GM12874 (cell line): ENCODE measurements around the gene FNTB.

ENCODE experiments used
- TF ChIP-seq, protein P1 (sequence below): IDR thresholded peaks from 2 replicates; pipeline ENCODE4 v1.5.1; 2011; ENCODE audit warnings: low read depth, mild to moderate bottlenecking, control low read depth, low read length, moderate library complexity; ENCODE audit not compliant: insufficient read depth

The FNTB gene

GRCh38 chr14:64995291-64995690 is 8.6 kb downstream of the FNTB start:
- TF ChIP-seq, protein P1, sequence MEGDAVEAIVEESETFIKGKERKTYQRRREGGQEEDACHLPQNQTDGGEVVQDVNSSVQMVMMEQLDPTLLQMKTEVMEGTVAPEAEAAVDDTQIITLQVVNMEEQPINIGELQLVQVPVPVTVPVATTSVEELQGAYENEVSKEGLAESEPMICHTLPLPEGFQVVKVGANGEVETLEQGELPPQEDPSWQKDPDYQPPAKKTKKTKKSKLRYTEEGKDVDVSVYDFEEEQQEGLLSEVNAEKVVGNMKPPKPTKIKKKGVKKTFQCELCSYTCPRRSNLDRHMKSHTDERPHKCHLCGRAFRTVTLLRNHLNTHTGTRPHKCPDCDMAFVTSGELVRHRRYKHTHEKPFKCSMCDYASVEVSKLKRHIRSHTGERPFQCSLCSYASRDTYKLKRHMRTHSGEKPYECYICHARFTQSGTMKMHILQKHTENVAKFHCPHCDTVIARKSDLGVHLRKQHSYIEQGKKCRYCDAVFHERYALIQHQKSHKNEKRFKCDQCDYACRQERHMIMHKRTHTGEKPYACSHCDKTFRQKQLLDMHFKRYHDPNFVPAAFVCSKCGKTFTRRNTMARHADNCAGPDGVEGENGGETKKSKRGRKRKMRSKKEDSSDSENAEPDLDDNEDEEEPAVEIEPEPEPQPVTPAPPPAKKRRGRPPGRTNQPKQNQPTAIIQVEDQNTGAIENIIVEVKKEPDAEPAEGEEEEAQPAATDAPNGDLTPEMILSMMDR, result no peak

DNA sequence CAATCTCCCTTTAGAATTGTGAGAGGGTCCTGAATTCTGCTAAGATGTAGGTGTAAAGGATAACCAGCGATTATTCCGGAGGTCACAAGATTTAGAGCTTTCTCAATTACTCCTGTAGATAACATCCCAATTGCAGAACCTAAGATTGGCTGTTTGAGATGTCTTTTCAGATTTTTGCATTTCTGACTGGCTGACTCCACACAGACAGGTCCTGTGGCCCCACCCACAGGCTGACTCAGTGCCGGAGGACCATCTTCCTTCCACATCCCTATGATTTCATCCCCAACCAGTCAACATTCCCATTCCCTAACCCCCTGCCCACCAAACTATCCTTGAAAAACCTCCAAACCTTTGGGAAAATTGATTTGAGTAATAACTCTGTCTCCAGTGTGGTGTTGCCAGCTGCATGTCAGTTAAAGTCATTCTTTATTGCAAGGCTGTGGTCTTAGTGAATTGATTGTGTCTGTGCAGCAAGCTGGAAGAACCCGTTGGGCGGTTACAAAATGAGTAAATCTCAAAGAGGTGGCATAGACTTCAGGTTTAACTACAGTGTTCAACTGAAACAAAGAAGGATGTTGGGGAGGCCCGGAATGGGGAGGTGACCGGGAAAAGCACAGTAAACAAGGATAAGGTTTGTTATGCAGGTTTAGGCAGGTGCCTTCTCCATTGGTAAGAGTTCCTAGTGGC is 10.6 kb downstream of the FNTB start:
- TF ChIP-seq, protein P1, result no peak

DNA sequence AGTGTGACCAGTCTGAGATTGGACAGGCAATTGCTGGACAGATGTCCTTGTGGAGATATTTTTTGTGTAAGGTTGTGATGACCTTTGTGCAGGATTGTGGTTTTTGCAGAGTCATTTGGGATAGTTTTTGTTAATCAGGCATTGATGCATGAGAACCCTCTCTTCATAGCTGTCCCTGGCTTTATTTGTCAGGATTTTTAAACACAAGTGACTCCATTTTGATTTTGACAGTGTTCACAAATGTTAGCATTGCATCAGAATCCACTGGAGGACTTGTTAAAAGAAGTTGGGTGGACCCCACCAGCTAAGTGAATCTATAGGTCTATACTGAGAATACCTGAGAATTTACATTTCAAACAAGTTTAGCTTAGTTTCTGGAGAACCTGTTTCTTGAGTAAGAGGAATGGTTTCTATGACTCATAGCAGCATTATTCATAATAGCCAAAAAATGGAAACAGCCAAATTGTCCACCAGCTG is 11.8 kb downstream of the FNTB start:
- TF ChIP-seq, protein P1, result no peak

GRCh38 chr14:65000898-65001591 is 14.3 kb downstream of the FNTB start:
- TF ChIP-seq, protein P1, result no peak

GRCh38 chr14:65001723-65002122 is 15.0 kb downstream of the FNTB start:
- TF ChIP-seq, protein P1, result no peak

DNA sequence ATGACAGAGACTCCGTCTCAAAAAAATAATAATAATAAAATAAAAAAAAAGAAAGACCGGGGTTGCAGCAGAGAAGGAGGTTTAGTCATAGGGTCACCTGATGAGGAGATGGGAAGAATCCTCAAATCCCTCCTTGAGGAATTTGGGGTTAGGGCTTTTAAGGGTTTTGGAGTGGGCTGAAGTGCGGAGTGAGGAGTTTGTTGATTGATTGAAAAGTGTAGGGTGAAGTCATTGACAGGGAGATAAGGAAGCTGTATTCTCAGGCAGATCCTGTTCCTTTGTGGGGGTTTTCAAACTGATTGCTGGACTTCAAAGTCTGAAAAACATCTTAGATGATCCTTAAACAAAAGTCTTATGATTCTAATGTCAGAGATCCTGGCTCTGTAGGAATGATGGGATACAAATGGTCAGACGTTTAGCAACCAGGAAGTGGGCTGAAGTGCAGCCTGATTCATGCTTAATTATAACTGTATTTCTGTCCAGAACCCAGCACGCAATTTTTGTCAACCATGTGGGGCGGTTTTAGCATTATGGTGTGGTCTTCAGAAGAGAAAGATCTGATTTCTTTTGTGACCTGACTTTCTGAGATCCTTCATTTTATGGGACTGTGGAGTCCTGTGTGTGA is 16.0 kb downstream of the FNTB start:
- TF ChIP-seq, protein P1, result no peak

- TF ChIP-seq, protein P1, result no peak
Measured at GRCh38 chr14:65003394-65003793, 16.7 kb downstream of the FNTB start.
